GM23338 (cell line): Measurements from ENCODE around the gene ALKBH1.

ENCODE experiments used
- EZH2 ChIP-seq: fragments of 200-600 bp; sonication (generic); IDR thresholded peaks from one replicate; pipeline ENCODE4 v1.8.0; 2017; ENCODE audit warnings: antibody characterized with exemption, mild to moderate bottlenecking, low read depth; ENCODE audit not compliant: unreplicated experiment
- EZH2phosphoT487 ChIP-seq: fragments of 200-600 bp; sonication (generic); IDR thresholded peaks from one replicate; pipeline ENCODE4 v1.8.1; 2018; ENCODE audit warnings: antibody characterized with exemption; ENCODE audit not compliant: unreplicated experiment
- JUNB ChIP-seq: IDR thresholded peaks from one replicate; pipeline ENCODE4 v1.6.1; 2016; ENCODE audit warnings: antibody characterized with exemption; ENCODE audit not compliant: unreplicated experiment
- POLR2AphosphoS5 ChIP-seq: IDR thresholded peaks from 2 replicates; pipeline ENCODE4 v1.6.1; 2016; ENCODE audit warnings: antibody characterized with exemption, low read depth
- ZNF331 ChIP-seq: fragments of 250-450 bp; sonication (Bioruptor Pico); IDR thresholded peaks from 2 replicates; pipeline ENCODE4 v1.5.0; 2020; ENCODE audit warnings: low read depth, mild to moderate bottlenecking, moderate library complexity
- TF ChIP-seq, protein P1 (sequence below), 2 experiments: fragments of 200-600 bp in 1 of 2; sonication (generic) in 1 of 2; conservative IDR thresholded peaks; 2 replicates each; pipeline versions ENCODE4 v1.5.1 to v1.6.1; 2016 to 2017; ENCODE audit warnings: antibody characterized with exemption in 2 of 2, low read depth in 2 of 2, mild to moderate bottlenecking in 2 of 2, moderate library complexity in 1 of 2
- TF ChIP-seq, protein P2 (sequence below): IDR thresholded peaks from one replicate; pipeline ENCODE4 v1.6.1; 2018; ENCODE audit warnings: antibody characterized with exemption; ENCODE audit not compliant: unreplicated experiment

DNA sequence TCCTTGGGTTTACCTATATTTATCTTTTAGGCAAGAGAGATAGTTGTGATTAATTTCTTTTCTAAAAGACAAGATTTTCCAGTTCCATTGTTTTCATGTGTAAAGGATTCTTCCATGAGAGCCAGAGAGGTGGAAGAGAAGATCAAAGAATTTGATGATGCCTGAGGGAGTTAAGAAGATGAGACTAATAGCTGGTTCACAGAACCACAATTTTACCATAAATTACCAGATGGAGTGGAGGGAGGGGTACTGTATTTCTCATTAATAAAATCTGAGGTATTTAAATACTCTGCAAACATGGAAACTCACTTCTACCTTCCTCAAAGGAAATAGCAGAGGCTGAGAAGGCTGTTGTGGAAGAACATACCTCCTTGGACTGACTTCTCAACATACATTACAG is 34.6 kb downstream of the ALKBH1 start:
- TF ChIP-seq, protein P1, sequence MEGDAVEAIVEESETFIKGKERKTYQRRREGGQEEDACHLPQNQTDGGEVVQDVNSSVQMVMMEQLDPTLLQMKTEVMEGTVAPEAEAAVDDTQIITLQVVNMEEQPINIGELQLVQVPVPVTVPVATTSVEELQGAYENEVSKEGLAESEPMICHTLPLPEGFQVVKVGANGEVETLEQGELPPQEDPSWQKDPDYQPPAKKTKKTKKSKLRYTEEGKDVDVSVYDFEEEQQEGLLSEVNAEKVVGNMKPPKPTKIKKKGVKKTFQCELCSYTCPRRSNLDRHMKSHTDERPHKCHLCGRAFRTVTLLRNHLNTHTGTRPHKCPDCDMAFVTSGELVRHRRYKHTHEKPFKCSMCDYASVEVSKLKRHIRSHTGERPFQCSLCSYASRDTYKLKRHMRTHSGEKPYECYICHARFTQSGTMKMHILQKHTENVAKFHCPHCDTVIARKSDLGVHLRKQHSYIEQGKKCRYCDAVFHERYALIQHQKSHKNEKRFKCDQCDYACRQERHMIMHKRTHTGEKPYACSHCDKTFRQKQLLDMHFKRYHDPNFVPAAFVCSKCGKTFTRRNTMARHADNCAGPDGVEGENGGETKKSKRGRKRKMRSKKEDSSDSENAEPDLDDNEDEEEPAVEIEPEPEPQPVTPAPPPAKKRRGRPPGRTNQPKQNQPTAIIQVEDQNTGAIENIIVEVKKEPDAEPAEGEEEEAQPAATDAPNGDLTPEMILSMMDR (conservative IDR thresholded peaks at IDR 0.05; ENCODE audit: low read depth in 2 of 2), result no peak
- no peak for TF ChIP-seq EZH2
- TF ChIP-seq, protein P2, sequence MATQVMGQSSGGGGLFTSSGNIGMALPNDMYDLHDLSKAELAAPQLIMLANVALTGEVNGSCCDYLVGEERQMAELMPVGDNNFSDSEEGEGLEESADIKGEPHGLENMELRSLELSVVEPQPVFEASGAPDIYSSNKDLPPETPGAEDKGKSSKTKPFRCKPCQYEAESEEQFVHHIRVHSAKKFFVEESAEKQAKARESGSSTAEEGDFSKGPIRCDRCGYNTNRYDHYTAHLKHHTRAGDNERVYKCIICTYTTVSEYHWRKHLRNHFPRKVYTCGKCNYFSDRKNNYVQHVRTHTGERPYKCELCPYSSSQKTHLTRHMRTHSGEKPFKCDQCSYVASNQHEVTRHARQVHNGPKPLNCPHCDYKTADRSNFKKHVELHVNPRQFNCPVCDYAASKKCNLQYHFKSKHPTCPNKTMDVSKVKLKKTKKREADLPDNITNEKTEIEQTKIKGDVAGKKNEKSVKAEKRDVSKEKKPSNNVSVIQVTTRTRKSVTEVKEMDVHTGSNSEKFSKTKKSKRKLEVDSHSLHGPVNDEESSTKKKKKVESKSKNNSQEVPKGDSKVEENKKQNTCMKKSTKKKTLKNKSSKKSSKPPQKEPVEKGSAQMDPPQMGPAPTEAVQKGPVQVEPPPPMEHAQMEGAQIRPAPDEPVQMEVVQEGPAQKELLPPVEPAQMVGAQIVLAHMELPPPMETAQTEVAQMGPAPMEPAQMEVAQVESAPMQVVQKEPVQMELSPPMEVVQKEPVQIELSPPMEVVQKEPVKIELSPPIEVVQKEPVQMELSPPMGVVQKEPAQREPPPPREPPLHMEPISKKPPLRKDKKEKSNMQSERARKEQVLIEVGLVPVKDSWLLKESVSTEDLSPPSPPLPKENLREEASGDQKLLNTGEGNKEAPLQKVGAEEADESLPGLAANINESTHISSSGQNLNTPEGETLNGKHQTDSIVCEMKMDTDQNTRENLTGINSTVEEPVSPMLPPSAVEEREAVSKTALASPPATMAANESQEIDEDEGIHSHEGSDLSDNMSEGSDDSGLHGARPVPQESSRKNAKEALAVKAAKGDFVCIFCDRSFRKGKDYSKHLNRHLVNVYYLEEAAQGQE, result no peak
- TF ChIP-seq POLR2AphosphoS5, result no peak
- no peak for TF ChIP-seq JUNB
- no peak for TF ChIP-seq EZH2phosphoT487
- no peak for TF ChIP-seq ZNF331 (CRISPR knock-in tag)
